ENCODE data around the gene KRT28. TPM values are rescaled to one million over a fixed set of nuclear protein-coding genes. Genes with fewer than 3 reads are reported as not detected.

The KRT28 gene
- total and polyA plus RNA-seq, 2 donors (not counting 3 experiments of a cell fraction or from before 2014, with no cell fraction given), result not detected

- H3K9me3 ChIP-seq (replicated peaks; ENCODE audit: control insufficient read depth, insufficient read depth, low read length), result no peaks in the 10 kb centered on the region
- no peaks in the 10 kb centered on the region for H3K79me2 ChIP-seq (ENCODE audit: control insufficient read depth, insufficient read depth, low read length)
- no peaks in the 10 kb centered on the region for H3K9me1 ChIP-seq (replicated peaks; ENCODE audit: control insufficient read depth, extremely low read depth, insufficient read depth, low read length)
- no peak within 1 kb of the TSS for H3K4me2 ChIP-seq (ENCODE audit: insufficient read depth, low read length)
- dilution Hi-C loops (cut with MboI; ENCODE audit: extremely low pct_ligation_motif_present, low sequenced_read_pairs), result no loop called here
- intact Hi-C loops (cut with micrococcal nuclease), result no loop called here
- H3K27ac ChIP-seq (ENCODE audit: insufficient read depth, low read depth, low read length), result no peak within 1 kb of the TSS
- H4K20me1 ChIP-seq (replicated peaks; ENCODE audit: control insufficient read depth, extremely low read depth, insufficient read depth, low read length), result no peaks in the 10 kb centered on the region
- H3K36me3 ChIP-seq (ENCODE audit: control insufficient read depth in 2 of 2, extremely low read depth in 1 of 2, insufficient read depth in 2 of 2, low read length in 2 of 2), result peaks cover 0 to 1% of the 10 kb centered on the region in 2 experiments
- no peak for TF ChIP-seq CTCF (IDR thresholded peaks at IDR 0.05; ENCODE audit: extremely low read depth in 1 of 2, insufficient read depth in 1 of 2, low read depth in 1 of 2, low read length in 2 of 2)
- TF ChIP-seq EZH2 (IDR thresholded peaks at IDR 0.05; ENCODE audit: borderline replicate concordance, low read depth, low read length, severe bottlenecking), result no peak
- TF ChIP-seq GATA2 (IDR thresholded peaks at IDR 0.05; ENCODE audit: insufficient read depth, insufficient read length, low read depth, low read length), result no peak
- no peak for TF ChIP-seq FOS (IDR thresholded peaks at IDR 0.05; ENCODE audit: borderline replicate concordance, insufficient read depth, low read length)
- no peak for TF ChIP-seq JUN (IDR thresholded peaks at IDR 0.05; ENCODE audit: borderline replicate concordance, insufficient read depth, insufficient read length, low read depth)
- no peak for TF ChIP-seq MAX (IDR thresholded peaks at IDR 0.05; ENCODE audit: insufficient read depth, insufficient read length)
- TF ChIP-seq POLR2AphosphoS5 (IDR thresholded peaks at IDR 0.05; ENCODE audit: insufficient read depth, low read depth, low read length), result no peak
- no peak for TF ChIP-seq MYC (IDR thresholded peaks at IDR 0.05; ENCODE audit: low read depth, low read length)
- TF ChIP-seq POLR2A (IDR thresholded peaks at IDR 0.05; ENCODE audit: low read depth, low read length), result no peak
- no peak within 1 kb of the TSS for H2AFZ ChIP-seq (ENCODE audit: low read depth, low read length)
- H3K4me3 ChIP-seq (replicated peaks in 1 of 3; ENCODE audit: insufficient read depth in 1 of 3, low read depth in 1 of 3, low read length in 3 of 3), result no peak within 1 kb of the TSS
- ChIA-PET CTCF (interaction anchor here (0.7 kb wide), 1 partner anchor 11 kb away, joined by 3 read pairs; no protein-coding TSS in a partner anchor), POLR2A (no interaction called here)
- H3K27me3 ChIP-seq (ENCODE audit: control insufficient read depth in 2 of 2, insufficient read depth in 2 of 2, low read length in 2 of 2), result no peaks in the 10 kb centered on the region
- H3K9ac ChIP-seq (replicated peaks; ENCODE audit: extremely low read depth, insufficient read depth, low read length), result no peak within 1 kb of the TSS
- FAIRE-seq (no peak), DNase-seq (ENCODE audit: low read depth, low spot score) (no peak)
- H3K4me1 ChIP-seq (ENCODE audit: control insufficient read depth, extremely low read depth, insufficient read depth, low read length), result peaks cover 9% of the 10 kb centered on the region
- BruUV-seq (replicated peaks), result no TSS peak
Measured at GRCh38 chr17:40822132-40822812, 22.5 kb upstream of the KRT28 start, which contains the start of gene KRT10. TSS of gene KRT10 (minus strand) at chr17:40822614. CDS start at chr17:40822585, 29 bp downstream.

Data from endothelial cell of umbilical vein (primary cell).